Uterus (tissue), 2 donors: ENCODE measurements around the gene HPF1.

ENCODE experiments used
- CTCF ChIP-seq, 4 experiments: fragments of 200-600 bp in 2 of 4; fragments of 450-650 bp in 2 of 4; sonication (generic) in 2 of 4; IDR thresholded peaks; one replicate each; pipeline ENCODE4 v1.5.1; 2016 to 2019; ENCODE audit warnings: antibody characterized with exemption in 4 of 4, mild to moderate bottlenecking in 2 of 4, moderate library complexity in 1 of 4
- POLR2A ChIP-seq, 2 donors: fragments of 450-650 bp; IDR thresholded peaks; one replicate each; pipeline ENCODE4 v1.6.1; 2016; ENCODE audit warnings: antibody characterized with exemption in 2 of 2, mild to moderate bottlenecking in 1 of 2, moderate library complexity in 1 of 2

GRCh38 chr4:169727616-169728015, 30.1 kb downstream of the HPF1 start:
- no peak for TF ChIP-seq CTCF (IDR thresholded peaks at IDR 0.05)
- TF ChIP-seq POLR2A (IDR thresholded peaks at IDR 0.05): no peak
